ENCODE data around the gene RAB11B.

The RAB11B gene

GRCh38 chr19:8363803-8364771, 26.1 kb upstream of the RAB11B start, which contains the start of gene ANGPTL4:
TSS of gene ANGPTL4 (plus strand) at chr19:8364155. CDS start at chr19:8364322, 167 bp downstream.
- H3K4me3 ChIP-seq (ENCODE audit: low read depth, low read length) = no peak within 1 kb of the TSS; the same call in 1 of the 2 replicates
- TF ChIP-seq CTCF (IDR thresholded peaks at IDR 0.05; ENCODE audit: control insufficient read depth, extremely low read depth, insufficient read depth) = no peak
- no peak for DNase-seq (ENCODE audit: low read depth)

- no peak for TF ChIP-seq CTCF (IDR thresholded peaks at IDR 0.05; ENCODE audit: control insufficient read depth, extremely low read depth, insufficient read depth)
- H3K4me3 ChIP-seq (ENCODE audit: low read depth, low read length) = no peak overlapping the region
- DNase-seq (ENCODE audit: low read depth) = no peak
Observed at GRCh38 chr19:8366121-8366581, 24.0 kb upstream of the RAB11B start.

GRCh38 chr19:8366961-8367326, 23.2 kb upstream of the RAB11B start:
- H3K4me3 ChIP-seq (ENCODE audit: low read depth, low read length) = no peak overlapping the region

GRCh38 chr19:8367327-8368001, 22.7 kb upstream of the RAB11B start:
- TF ChIP-seq CTCF (IDR thresholded peaks at IDR 0.05; ENCODE audit: control insufficient read depth, extremely low read depth, insufficient read depth) = no peak
- no peak for DNase-seq (ENCODE audit: low read depth)
- no peak overlapping the region for H3K4me3 ChIP-seq (ENCODE audit: low read depth, low read length)

More at GRCh38 chr19:8366961-8367326, 23.2 kb upstream of the RAB11B start:
- TF ChIP-seq CTCF (IDR thresholded peaks at IDR 0.05; ENCODE audit: control insufficient read depth, extremely low read depth, insufficient read depth) = no peak
- no peak for DNase-seq (ENCODE audit: low read depth)

- no peak for TF ChIP-seq CTCF (IDR thresholded peaks at IDR 0.05; ENCODE audit: control insufficient read depth, extremely low read depth, insufficient read depth)
- no peak for DNase-seq (ENCODE audit: low read depth)
- H3K4me3 ChIP-seq (ENCODE audit: low read depth, low read length) = no peak overlapping the region
Observed at GRCh38 chr19:8370176-8371010, 19.8 kb upstream of the RAB11B start.

GRCh38 chr19:8371011-8371804, 19.0 kb upstream of the RAB11B start:
- H3K4me3 ChIP-seq (ENCODE audit: low read depth, low read length) = no peak overlapping the region
- no peak for DNase-seq (ENCODE audit: low read depth)
- no peak for TF ChIP-seq CTCF (IDR thresholded peaks at IDR 0.05; ENCODE audit: control insufficient read depth, extremely low read depth, insufficient read depth)
